Prostate gland (tissue), 2 donors: ENCODE results near the gene USP32.

Experiments
- CTCF ChIP-seq, 4 experiments: fragments of 200-600 bp in 2 of 4; fragments of 450-650 bp in 2 of 4; sonication (generic) in 2 of 4; IDR thresholded peaks; 1 replicate in 3 of 4; 2 replicates in 1 of 4; pipeline ENCODE4 v1.5.1; 2016 to 2019; ENCODE audit warnings: antibody characterized with exemption in 4 of 4, mild to moderate bottlenecking in 2 of 4, moderate library complexity in 2 of 4
- POLR2A ChIP-seq: fragments of 450-650 bp; IDR thresholded peaks from one replicate; pipeline ENCODE4 v1.6.1; 2016; ENCODE audit warnings: antibody characterized with exemption, mild to moderate bottlenecking
- POLR2AphosphoS5 ChIP-seq: sonication (generic); formaldehyde crosslinking; IDR thresholded peaks from one replicate; pipeline ENCODE4 v1.6.1; 2017; ENCODE audit warnings: antibody characterized with exemption

- TF ChIP-seq POLR2AphosphoS5, result no peak
- TF ChIP-seq POLR2A, result no peak
- TF ChIP-seq CTCF (IDR thresholded peaks at IDR 0.05), result no peak
Observed at GRCh38 chr17:60248618-60249289, 143.2 kb downstream of the USP32 start.
